ENCODE results near the gene SOWAHD. TPM values are rescaled to one million over a fixed set of nuclear protein-coding genes. Genes with fewer than 3 reads are reported as not detected.
"Not testable (repeated sequence)": the region's sequence is repeated elsewhere in the genome, so short reads cannot be mapped to it uniquely, and the experiment has no call there.

Gene SOWAHD
- total RNA-seq, 1 experiment from 2014 or later: 1.4 TPM

DNA sequence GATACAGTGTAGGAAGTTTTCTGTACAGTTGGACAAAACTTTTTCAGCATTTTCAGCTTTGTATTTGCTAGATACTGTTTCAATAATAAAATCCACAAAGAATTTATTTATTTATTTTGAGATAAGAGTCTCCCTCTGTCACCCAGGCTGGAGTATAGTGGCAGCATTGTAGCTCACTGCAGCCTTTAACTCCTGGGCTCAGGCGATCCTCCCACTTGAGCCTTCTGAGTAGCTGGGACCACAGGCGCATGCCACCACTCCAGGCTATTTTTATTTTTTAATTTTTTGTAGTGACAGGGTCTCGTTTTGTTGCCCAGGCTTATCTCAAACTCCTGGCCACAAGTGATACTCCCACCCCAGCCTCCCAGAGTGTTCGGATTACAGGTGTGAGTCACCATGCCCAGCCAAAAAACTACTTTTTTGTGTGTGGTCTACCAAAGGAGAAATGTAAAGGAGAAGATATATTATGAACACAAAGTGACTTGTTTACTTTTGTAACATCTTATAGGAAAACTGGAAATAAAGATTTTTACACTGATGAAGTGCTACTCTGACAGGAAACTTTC, 13.0 kb upstream of the SOWAHD start:
- no peaks in the 10 kb centered on the region for H3K79me2 ChIP-seq (ENCODE audit: low read depth)
- intact Hi-C loops (cut with micrococcal nuclease; ENCODE audit: unreplicated experiment): loop anchor here (5.0 kb wide), 1 partner anchor 48 kb away; no protein-coding TSS in a partner anchor
- H3K9me2 ChIP-seq (ENCODE audit: insufficient read depth): no peaks in the 10 kb centered on the region
- H3K4me1 ChIP-seq (replicated peaks; ENCODE audit: insufficient read depth): no peaks in the 10 kb centered on the region
- H4K20me1 ChIP-seq (ENCODE audit: insufficient read depth): no peaks in the 10 kb centered on the region
- H3K9me3 ChIP-seq (ENCODE audit: insufficient read depth, low read depth): no peaks in the 10 kb centered on the region
- H3K4me3 ChIP-seq: no peak overlapping the region
- no TSS peak for BruUV-seq (replicated peaks)
- H3K36me3 ChIP-seq (ENCODE audit: low read depth): no peaks in the 10 kb centered on the region
- CTCF ChIA-PET: interaction anchor here (0.5 to 0.7 kb wide), 3 partner anchors 15 to 198 kb away, joined by 3 to 17 read pairs (median 3); partner anchors contain the start of gene NKAP
- no peak overlapping the region for H3K27ac ChIP-seq
- no peak for TF ChIP-seq EZH2 (IDR thresholded peaks at IDR 0.05; ENCODE audit: low read depth)
- TF ChIP-seq, protein P1, sequence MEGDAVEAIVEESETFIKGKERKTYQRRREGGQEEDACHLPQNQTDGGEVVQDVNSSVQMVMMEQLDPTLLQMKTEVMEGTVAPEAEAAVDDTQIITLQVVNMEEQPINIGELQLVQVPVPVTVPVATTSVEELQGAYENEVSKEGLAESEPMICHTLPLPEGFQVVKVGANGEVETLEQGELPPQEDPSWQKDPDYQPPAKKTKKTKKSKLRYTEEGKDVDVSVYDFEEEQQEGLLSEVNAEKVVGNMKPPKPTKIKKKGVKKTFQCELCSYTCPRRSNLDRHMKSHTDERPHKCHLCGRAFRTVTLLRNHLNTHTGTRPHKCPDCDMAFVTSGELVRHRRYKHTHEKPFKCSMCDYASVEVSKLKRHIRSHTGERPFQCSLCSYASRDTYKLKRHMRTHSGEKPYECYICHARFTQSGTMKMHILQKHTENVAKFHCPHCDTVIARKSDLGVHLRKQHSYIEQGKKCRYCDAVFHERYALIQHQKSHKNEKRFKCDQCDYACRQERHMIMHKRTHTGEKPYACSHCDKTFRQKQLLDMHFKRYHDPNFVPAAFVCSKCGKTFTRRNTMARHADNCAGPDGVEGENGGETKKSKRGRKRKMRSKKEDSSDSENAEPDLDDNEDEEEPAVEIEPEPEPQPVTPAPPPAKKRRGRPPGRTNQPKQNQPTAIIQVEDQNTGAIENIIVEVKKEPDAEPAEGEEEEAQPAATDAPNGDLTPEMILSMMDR (conservative IDR thresholded peaks at IDR 0.05): no peak
- no peak for DNase-seq
- H3K27me3 ChIP-seq (ENCODE audit: insufficient read depth, low read depth): no peaks in the 10 kb centered on the region
- H3F3A ChIP-seq (ENCODE audit: insufficient read depth, low read depth): no peaks in the 10 kb centered on the region
- no peak overlapping the region for H3K4me2 ChIP-seq
- H2AFZ ChIP-seq: no peak overlapping the region
- POLR2A ChIA-PET (ENCODE audit: unreplicated experiment): interaction anchor here (0.7 kb wide), 2 partner anchors 13 to 172 kb away, joined by 6 to 10 read pairs; no protein-coding TSS in a partner anchor

DNA sequence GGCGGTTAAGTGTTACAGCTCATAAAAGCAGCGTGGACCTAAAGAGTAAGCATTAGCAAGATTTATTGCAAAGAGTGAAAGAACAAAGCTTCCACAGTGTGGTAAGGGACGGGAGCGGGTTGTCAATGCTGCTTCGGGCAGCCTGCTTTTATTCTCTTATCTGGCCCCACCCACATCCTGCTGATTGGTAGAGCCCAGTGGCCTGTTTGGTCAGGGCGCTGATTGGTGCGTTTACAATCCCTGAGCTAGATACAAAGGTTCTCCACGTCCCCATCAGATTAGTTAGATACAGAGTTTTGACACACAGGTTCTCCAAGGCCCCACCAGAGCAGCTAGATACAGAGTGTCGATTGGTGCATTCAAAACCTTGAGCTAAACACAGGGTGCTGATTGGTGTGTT, 8.3 kb upstream of the SOWAHD start:
- CTCF ChIA-PET; H4K20me1 ChIP-seq (ENCODE audit: insufficient read depth); H3K9me3 ChIP-seq (ENCODE audit: insufficient read depth, low read depth); intact Hi-C loops (cut with micrococcal nuclease; ENCODE audit: unreplicated experiment); H3F3A ChIP-seq (ENCODE audit: insufficient read depth, low read depth); H3K4me2 ChIP-seq; H3K4me1 ChIP-seq (replicated peaks; ENCODE audit: insufficient read depth); H3K27me3 ChIP-seq (ENCODE audit: insufficient read depth, low read depth); BruUV-seq (replicated peaks); H3K36me3 ChIP-seq (ENCODE audit: low read depth); H3K9me2 ChIP-seq (ENCODE audit: insufficient read depth); H3K4me3 ChIP-seq; H2AFZ ChIP-seq; H3K27ac ChIP-seq; DNase-seq; H3K79me2 ChIP-seq (ENCODE audit: low read depth): not testable (repeated sequence)
- POLR2A ChIA-PET (ENCODE audit: unreplicated experiment): interaction anchor here (0.6 kb wide), 1 partner anchor 60 kb away, joined by 5 read pairs; no protein-coding TSS in a partner anchor

DNA sequence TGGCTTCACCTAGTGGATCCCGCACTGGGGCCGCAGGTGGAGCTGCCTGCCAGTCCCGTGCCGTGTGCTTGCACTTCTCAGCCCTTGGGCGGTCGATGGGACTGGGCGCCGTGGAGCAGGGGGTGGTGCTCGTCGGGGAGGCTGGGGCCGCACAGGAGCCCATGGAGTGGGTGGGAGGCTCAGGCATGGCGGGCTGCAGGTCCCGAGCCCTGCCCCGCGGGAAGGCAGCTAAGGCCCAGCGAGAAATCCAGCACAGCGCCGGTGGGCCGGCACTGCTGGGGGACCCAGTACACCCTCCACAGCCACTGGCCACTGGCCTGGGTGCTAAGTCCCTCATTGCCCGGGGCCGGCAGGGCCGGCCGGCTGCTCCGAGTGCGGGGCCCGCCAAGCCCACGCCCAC, 7.6 kb upstream of the SOWAHD start:
- H3K36me3 ChIP-seq (ENCODE audit: low read depth); H2AFZ ChIP-seq; H3K79me2 ChIP-seq (ENCODE audit: low read depth); intact Hi-C loops (cut with micrococcal nuclease; ENCODE audit: unreplicated experiment); CTCF ChIA-PET; H3K9me2 ChIP-seq (ENCODE audit: insufficient read depth); H3K4me1 ChIP-seq (replicated peaks; ENCODE audit: insufficient read depth); H3K9me3 ChIP-seq (ENCODE audit: insufficient read depth, low read depth); DNase-seq; H3K4me2 ChIP-seq; H3F3A ChIP-seq (ENCODE audit: insufficient read depth, low read depth); H3K27ac ChIP-seq; H3K27me3 ChIP-seq (ENCODE audit: insufficient read depth, low read depth); BruUV-seq (replicated peaks); H3K4me3 ChIP-seq; H4K20me1 ChIP-seq (ENCODE audit: insufficient read depth): not testable (repeated sequence)
- POLR2A ChIA-PET (ENCODE audit: unreplicated experiment): interaction anchor here (0.6 kb wide), 1 partner anchor 60 kb away, joined by 5 read pairs; no protein-coding TSS in a partner anchor

DNA sequence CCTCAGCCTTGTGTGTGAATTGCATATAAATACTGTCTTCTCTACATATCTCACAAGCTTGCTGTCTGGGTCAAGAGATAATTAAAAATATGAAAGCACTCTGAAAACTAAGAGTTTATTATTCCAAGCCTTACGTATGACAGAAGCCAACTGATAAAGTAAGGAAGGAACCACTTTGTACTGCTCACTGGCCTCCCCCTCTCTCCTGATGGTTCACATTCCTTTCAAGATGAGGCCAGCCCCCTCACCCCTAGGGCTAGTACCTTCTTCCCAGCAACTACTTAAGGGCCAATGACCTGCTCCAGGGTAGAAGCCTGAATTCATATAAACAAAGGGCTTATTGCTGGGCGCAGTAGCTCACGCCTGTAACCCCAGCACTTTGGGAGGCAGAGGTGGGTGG, 5.4 kb upstream of the SOWAHD start:
- no TSS peak for BruUV-seq (replicated peaks)
- no peak overlapping the region for H2AFZ ChIP-seq
- H3K9me3 ChIP-seq (ENCODE audit: insufficient read depth, low read depth): no peaks in the 10 kb centered on the region
- no peaks in the 10 kb centered on the region for H3K36me3 ChIP-seq (ENCODE audit: low read depth)
- no peaks in the 10 kb centered on the region for H3F3A ChIP-seq (ENCODE audit: insufficient read depth, low read depth)
- H3K27ac ChIP-seq: no peak overlapping the region
- H4K20me1 ChIP-seq (ENCODE audit: insufficient read depth): no peaks in the 10 kb centered on the region
- H3K79me2 ChIP-seq (ENCODE audit: low read depth): no peaks in the 10 kb centered on the region
- H3K4me2 ChIP-seq: no peak overlapping the region
- intact Hi-C loops (cut with micrococcal nuclease; ENCODE audit: unreplicated experiment): no loop called here
- POLR2A ChIA-PET (ENCODE audit: unreplicated experiment): interaction anchor here (0.6 kb wide), 1 partner anchor 264 kb away, joined by 26 read pairs; no protein-coding TSS in a partner anchor
- H3K27me3 ChIP-seq (ENCODE audit: insufficient read depth, low read depth): no peaks in the 10 kb centered on the region
- H3K4me1 ChIP-seq (replicated peaks; ENCODE audit: insufficient read depth): peaks cover 9% of the 10 kb centered on the region
- DNase-seq: no peak
- H3K9me2 ChIP-seq (ENCODE audit: insufficient read depth): no peaks in the 10 kb centered on the region
- TF ChIP-seq EZH2 (IDR thresholded peaks at IDR 0.05; ENCODE audit: low read depth): no peak
- TF ChIP-seq, protein P1 (conservative IDR thresholded peaks at IDR 0.05): no peak
- H3K4me3 ChIP-seq: no peak overlapping the region
- CTCF ChIA-PET: interaction anchor here (0.7 kb wide), 1 partner anchor 900 kb away, joined by 3 read pairs; no protein-coding TSS in a partner anchor

Measured in PC-9 (cell line).